WTC11 (cell line): Measurements from ENCODE around the gene NMU. TPM values are rescaled to one million over a fixed set of nuclear protein-coding genes. Genes with fewer than 3 reads are reported as not detected.
A peak's percentile ranks its signal among the peaks of the same experiment; 100 is the strongest.

Experiments
- ATAC-seq: fragments of 200-7000 bp; cut with Tn5 transposase; 2 replicates; pipeline ENCODE4 v1.10.0; 2021; ENCODE audit warnings: mild to moderate bottlenecking, moderate library complexity
- CTCF ChIA-PET: fragments of 300-600 bp; sonication (Branson Sonifier 250); formaldehyde crosslinking; loops from one replicate; lab custom pipeline; 2021; ENCODE audit warnings: antibody characterized with exemption; lab: Charles Lee
- POLR2A ChIA-PET: fragments of 350-600 bp; sonication (Branson Sonifier 250); formaldehyde crosslinking; loops from one replicate; lab custom pipeline; 2021; ENCODE audit warnings: antibody characterized with exemption; lab: Charles Lee
- DNase-seq: peaks from one replicate; pipeline ENCODE4 v3.0.0; 2021; ENCODE audit warnings: low spot score
- H3K27ac Mint-ChIP-seq: 2 replicates; pipeline ENCODE4 v1.8.0; 2021; ENCODE audit warnings: mixed read lengths
- H3K27me3 Mint-ChIP-seq: 2 replicates; pipeline ENCODE4 v1.8.0; 2021; ENCODE audit warnings: low read depth, mild to moderate bottlenecking, moderate library complexity, mixed read lengths
- H3K36me3 Mint-ChIP-seq: 2 replicates; pipeline ENCODE4 v1.8.0; 2021; ENCODE audit warnings: mixed read lengths
- H3K4me1 Mint-ChIP-seq: 2 replicates; pipeline ENCODE4 v1.8.0; 2022; ENCODE audit warnings: mixed read lengths
- H3K4me3 Mint-ChIP-seq: 2 replicates; pipeline ENCODE4 v1.8.0; 2021; ENCODE audit warnings: mild to moderate bottlenecking, moderate library complexity, mixed read lengths
- H3K9me3 Mint-ChIP-seq: 2 replicates; pipeline ENCODE4 v1.8.0; 2021; ENCODE audit warnings: mixed read lengths
- ATF1 ChIP-seq: sonication (generic); formaldehyde crosslinking; IDR thresholded peaks from 2 replicates; pipeline ENCODE4 v1.8.1; 2023; ENCODE audit warnings: mild to moderate bottlenecking, moderate library complexity, missing genetic modification reagents
- MXD4 ChIP-seq: fragments of 250-450 bp; sonication (Bioruptor Pico); IDR thresholded peaks from 2 replicates; pipeline ENCODE4 v1.8.0; 2021; ENCODE audit warnings: mild to moderate bottlenecking, moderate library complexity, borderline replicate concordance
- RELA ChIP-seq: sonication (generic); formaldehyde crosslinking; IDR thresholded peaks from 2 replicates; pipeline ENCODE4 v1.8.1; 2022; ENCODE audit warnings: missing genetic modification reagents, mild to moderate bottlenecking, borderline replicate concordance
- ZNF138 ChIP-seq: sonication (generic); formaldehyde crosslinking; conservative IDR thresholded peaks from 2 replicates; pipeline ENCODE4 v1.8.1; 2022; ENCODE audit warnings: mild to moderate bottlenecking, moderate library complexity, missing genetic modification reagents
- ZNF219 ChIP-seq: sonication (generic); formaldehyde crosslinking; IDR thresholded peaks from 2 replicates; pipeline ENCODE4 v1.8.0; 2023; ENCODE audit warnings: missing genetic modification reagents, mild to moderate bottlenecking, borderline replicate concordance
- ZNF263 ChIP-seq: sonication (generic); formaldehyde crosslinking; IDR thresholded peaks from 2 replicates; pipeline ENCODE4 v1.8.1; 2022; ENCODE audit warnings: low read depth, mild to moderate bottlenecking, moderate library complexity, missing genetic modification reagents
- ZNF317 ChIP-seq: sonication (generic); formaldehyde crosslinking; IDR thresholded peaks from 2 replicates; pipeline ENCODE4 v1.8.1; 2023; ENCODE audit warnings: low read depth, mild to moderate bottlenecking, moderate library complexity, missing genetic modification reagents, borderline replicate concordance
- ZNF396 ChIP-seq: fragments of 250-450 bp; sonication (Bioruptor Pico); IDR thresholded peaks from 2 replicates; pipeline ENCODE4 v1.8.0; 2021; ENCODE audit warnings: mild to moderate bottlenecking, moderate library complexity, borderline replicate concordance
- ZNF671 ChIP-seq: fragments of 250-450 bp; sonication (Bioruptor Pico); IDR thresholded peaks from 2 replicates; pipeline ENCODE4 v1.8.0; 2021; ENCODE audit warnings: mild to moderate bottlenecking
- total RNA-seq: library from RNA; stranded (reverse); gene quantifications from 3 replicates; pipeline ENCODE4 v1.2.3, GENCODE V29; 2021
- TF ChIP-seq, protein P1 (sequence below): sonication (generic); formaldehyde crosslinking; IDR thresholded peaks from 2 replicates; pipeline ENCODE4 v1.8.1; 2023; ENCODE audit warnings: mild to moderate bottlenecking, missing genetic modification reagents
- TF ChIP-seq, protein P2 (sequence below): sonication (generic); formaldehyde crosslinking; IDR thresholded peaks from 2 replicates; pipeline ENCODE4 v1.8.0; 2022; ENCODE audit warnings: mild to moderate bottlenecking, missing genetic modification reagents
- TF ChIP-seq, protein P3 (sequence below): sonication (generic); formaldehyde crosslinking; IDR thresholded peaks from 2 replicates; pipeline ENCODE4 v1.8.0; 2023; ENCODE audit warnings: missing genetic modification reagents
- TF ChIP-seq, protein P4 (sequence below): fragments of 250-450 bp; sonication (Bioruptor Pico); IDR thresholded peaks from 2 replicates; pipeline ENCODE4 v1.9.0; 2021; ENCODE audit warnings: mild to moderate bottlenecking
- TF ChIP-seq, protein P5 (sequence below): sonication (generic); formaldehyde crosslinking; IDR thresholded peaks from 2 replicates; pipeline ENCODE4 v1.8.0; 2022; ENCODE audit warnings: mild to moderate bottlenecking, missing genetic modification reagents
- TF ChIP-seq, protein P6 (sequence below): sonication (generic); formaldehyde crosslinking; conservative IDR thresholded peaks from 2 replicates; pipeline ENCODE4 v1.8.1; 2022; ENCODE audit warnings: mild to moderate bottlenecking, missing genetic modification reagents
- TF ChIP-seq, protein P7 (sequence below): sonication (generic); formaldehyde crosslinking; IDR thresholded peaks from 2 replicates; pipeline ENCODE4 v1.8.1; 2023; ENCODE audit warnings: mild to moderate bottlenecking, moderate library complexity, missing genetic modification reagents
- TF ChIP-seq, protein P8 (sequence below): sonication (generic); formaldehyde crosslinking; IDR thresholded peaks from 2 replicates; pipeline ENCODE4 v1.8.1; 2022; ENCODE audit warnings: low read depth, mild to moderate bottlenecking, moderate library complexity, missing genetic modification reagents, borderline replicate concordance
- TF ChIP-seq, protein P9 (sequence below): sonication (generic); formaldehyde crosslinking; conservative IDR thresholded peaks from 2 replicates; pipeline ENCODE4 v1.8.1; 2023; ENCODE audit warnings: mild to moderate bottlenecking, low read depth, missing genetic modification reagents, moderate library complexity
- TF ChIP-seq, protein P10 (sequence below): fragments of 200-600 bp; IDR thresholded peaks from 2 replicates; pipeline ENCODE4 v1.8.0; 2022; ENCODE audit warnings: antibody characterized with exemption

Gene NMU
- total RNA-seq, 1 experiment from 2014 or later, result 43.7 TPM

DNA sequence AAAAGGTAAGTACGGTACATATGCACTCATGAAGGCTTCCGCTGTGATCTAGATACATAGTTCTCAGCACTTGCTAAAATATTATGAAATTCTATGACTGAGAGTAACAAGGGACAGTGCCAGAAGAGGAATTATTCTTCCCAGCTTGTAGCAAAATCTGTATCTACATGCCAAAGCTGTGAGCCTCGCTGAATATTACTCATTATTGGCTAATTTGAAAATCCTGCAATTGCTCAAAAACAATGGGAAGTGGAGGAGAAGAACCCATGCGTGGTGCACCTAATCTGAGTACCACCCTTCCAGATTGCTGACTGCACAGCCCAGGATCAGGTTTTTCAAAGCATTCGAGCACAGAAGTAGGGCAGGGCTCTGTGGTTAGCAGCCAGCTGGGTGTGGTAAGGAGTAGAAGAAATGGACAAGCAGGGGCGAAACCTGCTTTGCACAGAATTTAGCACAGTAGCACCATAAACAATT lies 26.7 kb downstream of the NMU start:
- ATAC-seq, result no peak
- POLR2A ChIA-PET, result interaction anchor here (0.6 kb wide), 1 partner anchor 50 kb away, joined by 5 read pairs; no protein-coding TSS in a partner anchor
- no peak for DNase-seq
- Mint-ChIP-seq H3K4me3 (no peak overlapping the region), H3K36me3 (no peaks in the 10 kb centered on the region; the same call in 1 of the 2 replicates)
- CTCF ChIA-PET, result interaction anchor here (1.4 kb wide), 1 partner anchor 26 kb away, joined by 4 read pairs; the partner anchor contains the start of gene NMU
- no peak for TF ChIP-seq RELA
- TF ChIP-seq, protein P1, sequence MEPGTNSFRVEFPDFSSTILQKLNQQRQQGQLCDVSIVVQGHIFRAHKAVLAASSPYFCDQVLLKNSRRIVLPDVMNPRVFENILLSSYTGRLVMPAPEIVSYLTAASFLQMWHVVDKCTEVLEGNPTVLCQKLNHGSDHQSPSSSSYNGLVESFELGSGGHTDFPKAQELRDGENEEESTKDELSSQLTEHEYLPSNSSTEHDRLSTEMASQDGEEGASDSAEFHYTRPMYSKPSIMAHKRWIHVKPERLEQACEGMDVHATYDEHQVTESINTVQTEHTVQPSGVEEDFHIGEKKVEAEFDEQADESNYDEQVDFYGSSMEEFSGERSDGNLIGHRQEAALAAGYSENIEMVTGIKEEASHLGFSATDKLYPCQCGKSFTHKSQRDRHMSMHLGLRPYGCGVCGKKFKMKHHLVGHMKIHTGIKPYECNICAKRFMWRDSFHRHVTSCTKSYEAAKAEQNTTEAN (CRISPR knock-in tag), result no peak
- TF ChIP-seq, protein P2, sequence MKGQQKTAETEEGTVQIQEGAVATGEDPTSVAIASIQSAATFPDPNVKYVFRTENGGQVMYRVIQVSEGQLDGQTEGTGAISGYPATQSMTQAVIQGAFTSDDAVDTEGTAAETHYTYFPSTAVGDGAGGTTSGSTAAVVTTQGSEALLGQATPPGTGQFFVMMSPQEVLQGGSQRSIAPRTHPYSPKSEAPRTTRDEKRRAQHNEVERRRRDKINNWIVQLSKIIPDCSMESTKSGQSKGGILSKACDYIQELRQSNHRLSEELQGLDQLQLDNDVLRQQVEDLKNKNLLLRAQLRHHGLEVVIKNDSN, result no peak
- TF ChIP-seq ZNF396 (CRISPR knock-in tag), result no peak
- TF ChIP-seq, protein P3, sequence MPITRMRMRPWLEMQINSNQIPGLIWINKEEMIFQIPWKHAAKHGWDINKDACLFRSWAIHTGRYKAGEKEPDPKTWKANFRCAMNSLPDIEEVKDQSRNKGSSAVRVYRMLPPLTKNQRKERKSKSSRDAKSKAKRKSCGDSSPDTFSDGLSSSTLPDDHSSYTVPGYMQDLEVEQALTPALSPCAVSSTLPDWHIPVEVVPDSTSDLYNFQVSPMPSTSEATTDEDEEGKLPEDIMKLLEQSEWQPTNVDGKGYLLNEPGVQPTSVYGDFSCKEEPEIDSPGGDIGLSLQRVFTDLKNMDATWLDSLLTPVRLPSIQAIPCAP (CRISPR knock-in tag), result no peak
- no peak for TF ChIP-seq ZNF671 (CRISPR knock-in tag)
- TF ChIP-seq, protein P4, sequence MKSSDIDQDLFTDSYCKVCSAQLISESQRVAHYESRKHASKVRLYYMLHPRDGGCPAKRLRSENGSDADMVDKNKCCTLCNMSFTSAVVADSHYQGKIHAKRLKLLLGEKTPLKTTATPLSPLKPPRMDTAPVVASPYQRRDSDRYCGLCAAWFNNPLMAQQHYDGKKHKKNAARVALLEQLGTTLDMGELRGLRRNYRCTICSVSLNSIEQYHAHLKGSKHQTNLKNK, result no peak
- TF ChIP-seq, protein P5, sequence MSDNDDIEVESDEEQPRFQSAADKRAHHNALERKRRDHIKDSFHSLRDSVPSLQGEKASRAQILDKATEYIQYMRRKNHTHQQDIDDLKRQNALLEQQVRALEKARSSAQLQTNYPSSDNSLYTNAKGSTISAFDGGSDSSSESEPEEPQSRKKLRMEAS (CRISPR knock-in tag), result no peak
- TF ChIP-seq ZNF138, result no peak
- TF ChIP-seq, all 79 proteins: peak for 0
- Mint-ChIP-seq H3K27ac (0 out of 2 replicates have a peak overlapping the region, but pooled peaks have one; percentile 20), H3K4me1 (peaks cover 11% of the 10 kb centered on the region), H3K27me3 (no peaks in the 10 kb centered on the region), H3K9me3 (no peaks in the 10 kb centered on the region)

DNA sequence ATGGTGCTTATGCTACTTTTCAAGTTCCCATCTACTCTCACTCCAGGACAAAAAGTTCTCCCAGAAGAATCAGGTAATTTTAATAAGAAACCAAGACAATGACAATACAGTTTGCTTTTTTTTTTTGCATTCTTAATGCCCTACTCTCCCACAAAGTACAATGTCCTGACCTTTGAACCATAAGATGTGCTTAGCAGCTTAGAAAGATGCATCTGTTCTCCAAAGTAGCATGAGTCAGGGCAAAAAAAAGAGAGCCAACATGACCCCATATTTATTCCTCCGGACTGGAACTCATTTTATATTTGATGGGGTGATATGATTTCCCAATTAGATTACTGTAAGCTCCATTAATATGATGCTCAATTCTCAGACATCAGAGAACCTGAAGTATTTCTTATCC lies 27.5 kb downstream of the NMU start:
- Mint-ChIP-seq H3K4me3 (no peak overlapping the region), H3K9me3 (no peaks in the 10 kb centered on the region), H3K27me3 (no peaks in the 10 kb centered on the region), H3K36me3 (no peaks in the 10 kb centered on the region; the same call in 1 of the 2 replicates), H3K4me1 (peaks cover 11% of the 10 kb centered on the region), H3K27ac (no peak overlapping the region)
- no peak for DNase-seq
- no peak for ATAC-seq
- ChIA-PET CTCF (interaction anchor here (0.9 kb wide), 1 partner anchor 252 kb away, joined by 3 read pairs; no protein-coding TSS in a partner anchor), POLR2A (no interaction called here)
- TF ChIP-seq ATF1 (CRISPR knock-in tag) (no peak), MXD4 (CRISPR knock-in tag) (no peak), ZNF263 (CRISPR knock-in tag) (no peak), ZNF219 (no peak), ZNF317 (CRISPR knock-in tag) (no peak)
- TF ChIP-seq, protein P6, sequence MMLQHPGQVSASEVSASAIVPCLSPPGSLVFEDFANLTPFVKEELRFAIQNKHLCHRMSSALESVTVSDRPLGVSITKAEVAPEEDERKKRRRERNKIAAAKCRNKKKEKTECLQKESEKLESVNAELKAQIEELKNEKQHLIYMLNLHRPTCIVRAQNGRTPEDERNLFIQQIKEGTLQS (CRISPR knock-in tag), result no peak
- TF ChIP-seq, protein P7, sequence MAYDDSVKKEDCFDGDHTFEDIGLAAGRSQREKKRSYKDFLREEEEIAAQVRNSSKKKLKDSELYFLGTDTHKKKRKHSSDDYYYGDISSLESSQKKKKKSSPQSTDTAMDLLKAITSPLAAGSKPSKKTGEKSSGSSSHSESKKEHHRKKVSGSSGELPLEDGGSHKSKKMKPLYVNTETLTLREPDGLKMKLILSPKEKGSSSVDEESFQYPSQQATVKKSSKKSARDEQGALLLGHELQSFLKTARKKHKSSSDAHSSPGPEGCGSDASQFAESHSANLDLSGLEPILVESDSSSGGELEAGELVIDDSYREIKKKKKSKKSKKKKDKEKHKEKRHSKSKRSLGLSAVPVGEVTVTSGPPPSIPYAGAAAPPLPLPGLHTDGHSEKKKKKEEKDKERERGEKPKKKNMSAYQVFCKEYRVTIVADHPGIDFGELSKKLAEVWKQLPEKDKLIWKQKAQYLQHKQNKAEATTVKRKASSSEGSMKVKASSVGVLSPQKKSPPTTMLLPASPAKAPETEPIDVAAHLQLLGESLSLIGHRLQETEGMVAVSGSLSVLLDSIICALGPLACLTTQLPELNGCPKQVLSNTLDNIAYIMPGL, result no peak
- TF ChIP-seq, protein P8, sequence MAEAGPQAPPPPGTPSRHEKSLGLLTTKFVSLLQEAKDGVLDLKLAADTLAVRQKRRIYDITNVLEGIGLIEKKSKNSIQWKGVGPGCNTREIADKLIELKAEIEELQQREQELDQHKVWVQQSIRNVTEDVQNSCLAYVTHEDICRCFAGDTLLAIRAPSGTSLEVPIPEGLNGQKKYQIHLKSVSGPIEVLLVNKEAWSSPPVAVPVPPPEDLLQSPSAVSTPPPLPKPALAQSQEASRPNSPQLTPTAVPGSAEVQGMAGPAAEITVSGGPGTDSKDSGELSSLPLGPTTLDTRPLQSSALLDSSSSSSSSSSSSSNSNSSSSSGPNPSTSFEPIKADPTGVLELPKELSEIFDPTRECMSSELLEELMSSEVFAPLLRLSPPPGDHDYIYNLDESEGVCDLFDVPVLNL (CRISPR knock-in tag), result no peak
- TF ChIP-seq, protein P9, sequence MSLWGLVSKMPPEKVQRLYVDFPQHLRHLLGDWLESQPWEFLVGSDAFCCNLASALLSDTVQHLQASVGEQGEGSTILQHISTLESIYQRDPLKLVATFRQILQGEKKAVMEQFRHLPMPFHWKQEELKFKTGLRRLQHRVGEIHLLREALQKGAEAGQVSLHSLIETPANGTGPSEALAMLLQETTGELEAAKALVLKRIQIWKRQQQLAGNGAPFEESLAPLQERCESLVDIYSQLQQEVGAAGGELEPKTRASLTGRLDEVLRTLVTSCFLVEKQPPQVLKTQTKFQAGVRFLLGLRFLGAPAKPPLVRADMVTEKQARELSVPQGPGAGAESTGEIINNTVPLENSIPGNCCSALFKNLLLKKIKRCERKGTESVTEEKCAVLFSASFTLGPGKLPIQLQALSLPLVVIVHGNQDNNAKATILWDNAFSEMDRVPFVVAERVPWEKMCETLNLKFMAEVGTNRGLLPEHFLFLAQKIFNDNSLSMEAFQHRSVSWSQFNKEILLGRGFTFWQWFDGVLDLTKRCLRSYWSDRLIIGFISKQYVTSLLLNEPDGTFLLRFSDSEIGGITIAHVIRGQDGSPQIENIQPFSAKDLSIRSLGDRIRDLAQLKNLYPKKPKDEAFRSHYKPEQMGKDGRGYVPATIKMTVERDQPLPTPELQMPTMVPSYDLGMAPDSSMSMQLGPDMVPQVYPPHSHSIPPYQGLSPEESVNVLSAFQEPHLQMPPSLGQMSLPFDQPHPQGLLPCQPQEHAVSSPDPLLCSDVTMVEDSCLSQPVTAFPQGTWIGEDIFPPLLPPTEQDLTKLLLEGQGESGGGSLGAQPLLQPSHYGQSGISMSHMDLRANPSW (CRISPR knock-in tag), result no peak
- TF ChIP-seq, protein P10, sequence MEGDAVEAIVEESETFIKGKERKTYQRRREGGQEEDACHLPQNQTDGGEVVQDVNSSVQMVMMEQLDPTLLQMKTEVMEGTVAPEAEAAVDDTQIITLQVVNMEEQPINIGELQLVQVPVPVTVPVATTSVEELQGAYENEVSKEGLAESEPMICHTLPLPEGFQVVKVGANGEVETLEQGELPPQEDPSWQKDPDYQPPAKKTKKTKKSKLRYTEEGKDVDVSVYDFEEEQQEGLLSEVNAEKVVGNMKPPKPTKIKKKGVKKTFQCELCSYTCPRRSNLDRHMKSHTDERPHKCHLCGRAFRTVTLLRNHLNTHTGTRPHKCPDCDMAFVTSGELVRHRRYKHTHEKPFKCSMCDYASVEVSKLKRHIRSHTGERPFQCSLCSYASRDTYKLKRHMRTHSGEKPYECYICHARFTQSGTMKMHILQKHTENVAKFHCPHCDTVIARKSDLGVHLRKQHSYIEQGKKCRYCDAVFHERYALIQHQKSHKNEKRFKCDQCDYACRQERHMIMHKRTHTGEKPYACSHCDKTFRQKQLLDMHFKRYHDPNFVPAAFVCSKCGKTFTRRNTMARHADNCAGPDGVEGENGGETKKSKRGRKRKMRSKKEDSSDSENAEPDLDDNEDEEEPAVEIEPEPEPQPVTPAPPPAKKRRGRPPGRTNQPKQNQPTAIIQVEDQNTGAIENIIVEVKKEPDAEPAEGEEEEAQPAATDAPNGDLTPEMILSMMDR, result no peak
